Left cardiac atrium (tissue), 4 donors: Measurements from ENCODE around the gene GJC1. TPM values are rescaled to one million over a fixed set of nuclear protein-coding genes. Genes with fewer than 3 reads are reported as not detected.
"Not testable (repeated sequence)": the region's sequence is repeated elsewhere in the genome, so short reads cannot be mapped to it uniquely, and the experiment has no call there.

Experiments
- ATAC-seq, 2 donors: fragments of 200-7000 bp; cut with Tn5 transposase; one replicate each; pipeline ENCODE4 v1.9.1; 2020; ENCODE audit warnings: mild to moderate bottlenecking in 2 of 2, moderate library complexity in 2 of 2
- DNase-seq: peaks from one replicate; pipeline ENCODE4 v3.0.0-alpha.2; 2020
- intact Hi-C, 2 donors: fragments of 100-400 bp; cut with DNase I; formaldehyde crosslinking; loops; one replicate each; pipeline versions ENCODE4 v1.14.1 to v1.15.1; 2022 to 2023
- total RNA-seq, 2 donors: library from RNA; stranded (reverse); fragmentation: NEBNext Ultra II Directional; extraction: Animal tissue kit (Norgen Biotek cat#: 25700); gene quantifications; one replicate each; pipeline ENCODE4 v1.2.1, GENCODE V29; 2021
- donor health status: DM: no; HTN: yes; CAD: no.
- donor health status: DM: no; HTN: yes; CAD: no; lungs with severe emphysema.
- donor health status: DM: yes; HTN: yes; CAD: no.
- donor health status: Dilated cardiomyopathy.

Gene GJC1
- total RNA-seq, 2 donors from 2014 or later = 28.5 to 38.5 TPM

DNA sequence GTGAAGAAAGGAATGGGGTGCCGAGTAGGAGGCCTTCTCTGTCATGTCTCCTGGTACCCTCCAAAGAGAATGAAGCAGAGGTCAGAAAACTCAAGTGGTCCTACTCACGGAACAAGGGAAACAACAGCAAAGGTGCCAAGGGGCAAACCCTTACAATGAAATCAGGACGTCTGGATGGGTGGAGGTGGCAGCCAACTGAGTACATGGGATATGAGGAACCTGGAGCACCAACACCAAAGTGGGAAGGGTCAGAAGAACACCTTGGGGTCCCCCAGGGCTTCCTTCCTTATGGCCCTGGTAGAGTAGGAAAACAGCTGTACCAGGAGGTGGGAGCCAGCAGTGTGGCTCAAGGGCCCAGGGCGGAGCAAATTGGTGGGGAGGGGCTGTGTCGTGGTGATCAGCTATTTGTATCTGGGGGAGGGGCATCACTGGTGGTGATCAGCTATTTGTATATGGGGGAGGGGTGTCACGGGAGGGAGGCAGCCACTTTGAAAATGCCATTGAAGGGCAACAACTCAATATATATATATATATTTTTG is 18.2 kb upstream of the GJC1 start:
- intact Hi-C loops = no loop called here
- ATAC-seq (no peak), DNase-seq (no peak)

GRCh38 chr17:44847586-44847985 is 17.5 kb upstream of the GJC1 start, which contains the start of gene HIGD1B:
TSS of gene HIGD1B (plus strand) at chr17:44847883. CDS start at chr17:44848153, 270 bp downstream.
- ATAC-seq (peak in 1 of 2 donors; percentile 8), DNase-seq (no peak)

GRCh38 chr17:44846206-44846605 is 16.1 kb upstream of the GJC1 start:
- DNase-seq (no peak), ATAC-seq (no peak)
- intact Hi-C loops = no loop called here

More at GRCh38 chr17:44847586-44847985, 17.5 kb upstream of the GJC1 start, which contains the start of gene HIGD1B:
- intact Hi-C loops = no loop called here

- peak in 1 of 2 donors; percentile 50 for ATAC-seq
- intact Hi-C loops = no loop called here
- no peak for DNase-seq
These were observed 14.3 kb upstream of the GJC1 start for GRCh38 chr17:44844390-44844830.

GRCh38 chr17:44842748-44843147 is 12.7 kb upstream of the GJC1 start:
- intact Hi-C loops = no loop called here
- ATAC-seq (peak; percentile 75 to 76), DNase-seq (no peak)

DNA sequence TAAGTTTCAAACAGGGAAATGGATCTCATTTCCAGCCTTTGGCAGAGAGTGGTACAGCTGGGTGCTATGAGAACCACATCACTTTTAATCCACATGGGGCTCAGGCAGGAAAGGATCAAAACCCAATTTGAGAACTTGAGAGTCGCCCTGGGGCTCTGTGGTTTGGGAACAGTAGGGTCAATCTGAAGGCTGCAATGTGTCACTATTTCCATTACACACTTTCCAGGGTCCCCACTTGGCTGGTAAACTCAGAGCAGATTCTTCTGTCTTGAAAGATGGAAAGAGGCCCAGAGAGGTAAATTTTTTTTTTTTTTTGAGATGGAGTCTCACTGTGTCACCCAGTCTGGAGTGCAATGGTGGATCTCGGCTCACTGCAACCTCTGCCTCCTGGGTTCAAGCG is 10.8 kb upstream of the GJC1 start:
- intact Hi-C loops = no loop called here
- DNase-seq (no peak), ATAC-seq (no peak)

GRCh38 chr17:44840274-44840673 is 10.2 kb upstream of the GJC1 start:
- DNase-seq = no peak
- ATAC-seq = no peak
- intact Hi-C loops = no loop called here

DNA sequence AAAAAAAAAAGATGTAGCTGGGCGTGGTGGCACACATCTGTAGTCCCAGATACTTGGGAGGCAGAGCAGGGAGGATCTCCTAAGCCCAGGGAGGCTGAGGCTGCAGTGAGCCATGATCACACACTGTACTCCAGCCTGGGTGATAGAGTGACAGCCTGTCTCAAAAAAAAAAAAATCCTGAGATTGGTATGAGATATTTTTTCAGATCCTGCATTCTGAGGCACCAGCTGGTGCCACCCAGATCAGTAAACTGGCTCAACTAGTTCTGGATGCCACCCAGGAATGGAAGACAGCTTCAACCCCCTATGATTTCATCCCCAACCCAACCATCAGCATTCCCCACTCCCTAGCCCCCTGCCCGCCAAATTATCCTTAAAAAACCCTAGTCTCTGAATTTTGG is 7.1 kb upstream of the GJC1 start:
- DNase-seq (no peak), ATAC-seq (no peak)
- intact Hi-C loops = no loop called here

DNA sequence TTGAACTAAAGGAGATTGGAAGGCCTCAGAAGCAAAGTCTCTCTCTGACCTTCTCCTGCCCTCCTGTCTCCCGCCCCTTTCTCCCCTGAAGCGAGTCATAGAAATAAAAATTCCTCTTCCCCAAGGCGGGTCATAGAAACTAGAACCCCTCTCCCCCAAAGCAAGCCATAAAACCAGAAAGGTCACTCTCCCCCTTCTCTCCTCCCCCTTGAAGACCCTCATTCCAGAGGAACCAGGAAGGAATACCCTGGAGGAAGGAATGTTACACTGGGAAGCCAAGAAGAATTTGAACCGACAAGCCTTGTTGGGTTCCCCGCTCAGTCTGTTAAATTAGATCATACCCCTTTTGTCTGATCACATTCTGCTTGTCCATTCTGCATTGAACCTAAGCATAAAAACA is 2.7 kb upstream of the GJC1 start:
- DNase-seq (no peak), ATAC-seq (no peak)
- intact Hi-C loops = no loop called here

GRCh38 chr17:44831371-44831770 is 1.3 kb upstream of the GJC1 start:
- ATAC-seq (peak in 1 of 2 donors; percentile 41), DNase-seq (no peak)
- intact Hi-C loops = no loop called here

DNA sequence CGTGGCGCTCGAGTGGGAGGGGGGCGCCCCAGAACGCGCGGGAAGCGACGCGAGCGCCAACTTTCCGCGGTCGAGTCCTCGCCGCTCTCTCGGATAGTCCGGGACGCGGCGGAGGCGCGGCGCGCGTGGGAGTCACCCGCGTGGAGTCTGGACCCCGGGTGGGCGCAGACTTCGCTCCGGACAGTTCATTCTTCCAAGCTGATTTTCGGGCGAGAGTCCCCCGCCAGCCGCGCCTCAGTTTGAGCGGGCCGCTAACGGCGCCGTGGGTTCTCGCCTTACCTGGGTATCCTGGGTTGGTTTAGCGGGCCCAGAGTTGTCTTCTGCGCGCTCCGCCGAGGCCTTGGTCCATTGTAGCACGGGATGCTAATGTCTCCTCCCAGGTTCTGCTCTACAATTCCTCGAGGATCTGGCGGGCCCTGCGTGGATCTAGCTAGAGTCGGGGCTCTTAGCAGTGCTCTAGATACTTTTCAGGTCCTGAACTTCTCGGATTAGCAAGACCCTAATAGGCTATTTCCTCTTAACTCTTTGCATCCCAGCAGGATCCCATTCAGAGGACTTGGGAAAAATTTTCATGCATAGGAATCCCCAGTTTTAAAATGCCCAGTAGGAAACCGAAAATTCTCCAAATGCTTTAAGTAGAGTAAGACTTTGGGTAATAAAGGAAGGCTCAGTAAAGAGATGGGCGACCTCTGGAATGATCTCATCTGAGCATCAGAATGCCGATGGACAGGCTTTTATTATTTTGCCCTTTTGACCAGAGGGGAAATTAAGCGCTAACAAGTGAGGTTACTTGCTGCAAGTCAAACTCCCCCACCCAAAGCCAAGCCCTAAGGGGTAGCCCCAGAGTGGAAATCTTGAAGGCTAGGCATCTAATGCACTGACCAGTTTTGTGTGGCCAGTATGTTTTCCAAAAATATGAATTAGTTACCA is 537 bp upstream of the GJC1 start:
- intact Hi-C loops = no loop called here
- peak; percentile 41 to 52 for ATAC-seq
- DNase-seq = peak; percentile 34

DNA sequence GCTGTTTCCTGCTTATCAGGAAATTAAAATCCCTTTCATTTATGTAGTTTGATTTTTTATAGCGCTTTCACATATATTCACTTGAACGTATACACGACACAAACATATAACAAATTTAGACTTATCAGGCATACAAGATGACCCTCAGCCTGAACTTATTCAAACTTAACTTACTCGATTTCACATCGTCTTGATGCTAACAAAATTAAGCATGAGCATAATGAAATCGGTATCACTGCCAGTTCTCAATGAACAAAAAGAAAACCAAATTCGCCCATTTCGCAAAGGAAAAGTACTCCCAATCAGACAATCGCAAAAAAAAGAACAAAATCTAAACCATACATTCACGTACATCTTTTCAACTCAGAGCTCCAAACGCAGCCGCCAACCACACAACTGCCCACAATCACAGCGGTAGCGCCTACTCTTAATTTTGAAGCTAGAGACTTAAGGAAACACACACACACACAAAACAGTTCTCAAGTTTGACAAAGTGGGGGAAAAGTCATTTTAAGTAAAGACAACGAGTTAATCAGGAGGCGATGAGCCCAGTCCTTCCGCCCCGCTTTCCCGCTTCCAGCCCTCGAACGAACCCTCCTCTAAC is 1.1 kb downstream of the GJC1 start:
- DNase-seq = no peak
- peak in 1 of 2 donors; percentile 9 for ATAC-seq
- intact Hi-C loops = loop anchor here in 1 of 2 donors (5.0 kb wide), 1 partner anchor 47 kb away; no protein-coding TSS in a partner anchor

- DNase-seq (no peak), ATAC-seq (no peak)
- intact Hi-C loops = loop anchor here in 1 of 2 donors (5.0 kb wide), 1 partner anchor 46 kb away; no protein-coding TSS in a partner anchor
These were observed 2.2 kb downstream of the GJC1 start for GRCh38 chr17:44827863-44828262.

DNA sequence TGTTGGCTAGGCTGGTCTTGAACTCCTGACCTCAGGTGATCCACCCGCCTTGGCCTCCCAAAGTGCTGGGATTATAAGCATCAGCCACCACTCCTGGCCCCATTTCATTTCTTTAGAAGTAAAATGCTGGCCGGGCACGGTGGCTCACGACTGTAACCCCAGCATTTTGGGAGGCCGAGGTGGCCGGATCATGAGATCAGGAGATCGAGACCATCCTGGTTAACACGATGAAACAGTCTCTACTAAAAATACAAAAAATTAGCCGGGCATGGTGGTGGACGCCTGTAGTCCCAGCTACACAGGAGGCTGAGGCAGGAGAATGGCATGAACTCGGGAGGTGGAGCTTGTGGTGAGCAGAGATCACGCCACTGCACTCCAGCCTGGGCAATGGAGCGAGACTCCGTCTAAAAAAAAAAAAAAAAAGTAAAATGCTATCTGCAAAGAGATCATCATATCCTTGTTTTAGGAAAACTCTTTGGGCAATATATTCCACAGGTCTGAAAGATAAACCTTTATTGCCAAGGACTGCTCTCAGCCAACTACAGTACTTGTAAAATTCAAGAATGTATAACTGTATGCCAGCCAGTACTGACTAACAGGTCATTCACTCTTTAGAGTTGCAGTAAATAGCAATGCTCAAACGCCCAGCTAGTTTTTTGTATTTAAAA is 3.8 kb downstream of the GJC1 start:
- intact Hi-C loops = loop anchor here in 1 of 2 donors (5.0 kb wide), 1 partner anchor 44 kb away; no protein-coding TSS in a partner anchor
- no peak for ATAC-seq
- no peak for DNase-seq

DNA sequence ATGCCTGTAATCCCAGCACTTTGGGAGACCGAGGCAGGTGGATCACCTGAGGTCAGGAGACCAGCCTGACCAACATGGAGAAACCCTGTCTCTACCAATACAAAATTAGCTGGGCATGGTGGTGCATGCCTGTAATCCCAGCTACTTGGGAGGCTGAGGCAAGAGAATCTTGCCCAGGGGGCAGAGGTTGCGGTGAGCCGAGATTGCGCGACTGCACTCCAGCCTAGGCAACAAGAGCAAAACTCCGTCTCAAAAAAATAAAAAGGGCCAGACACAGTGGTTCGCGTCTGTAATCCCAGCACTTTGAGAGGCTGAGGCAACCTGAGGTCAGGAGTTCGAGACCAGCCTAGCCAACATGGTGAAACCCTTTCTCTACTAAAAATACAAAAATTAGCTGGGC is 4.9 kb downstream of the GJC1 start:
- not testable (repeated sequence) for ATAC-seq, DNase-seq
- intact Hi-C loops = loop anchor here in 1 of 2 donors (5.0 kb wide), 1 partner anchor 43 kb away; no protein-coding TSS in a partner anchor

- intact Hi-C loops = no loop called here
- ATAC-seq (peak in 1 of 2 donors; percentile 66), DNase-seq (no peak)
These were observed 9.4 kb downstream of the GJC1 start for GRCh38 chr17:44820631-44821212.

DNA sequence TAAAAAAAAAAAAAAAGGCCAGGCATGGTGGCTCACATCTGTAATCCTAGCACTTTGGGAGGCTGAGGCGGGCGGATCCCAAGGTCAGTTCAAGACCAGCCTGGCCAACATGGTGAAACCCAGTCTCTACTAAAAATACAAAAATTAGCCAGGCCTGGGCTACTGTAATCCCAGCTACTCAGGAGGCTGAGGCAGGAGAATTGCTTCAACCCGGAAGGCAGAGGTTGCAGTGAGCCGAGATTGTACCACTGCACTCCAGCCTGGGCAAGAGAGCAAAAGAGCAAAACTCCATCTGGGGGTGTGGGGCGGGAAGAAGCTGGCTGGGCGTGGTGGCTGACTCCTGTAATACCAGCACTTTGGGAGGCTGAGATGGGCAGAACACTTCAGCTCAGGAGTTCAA is 11.6 kb downstream of the GJC1 start:
- ATAC-seq, DNase-seq, intact Hi-C loops: not testable (repeated sequence)

DNA sequence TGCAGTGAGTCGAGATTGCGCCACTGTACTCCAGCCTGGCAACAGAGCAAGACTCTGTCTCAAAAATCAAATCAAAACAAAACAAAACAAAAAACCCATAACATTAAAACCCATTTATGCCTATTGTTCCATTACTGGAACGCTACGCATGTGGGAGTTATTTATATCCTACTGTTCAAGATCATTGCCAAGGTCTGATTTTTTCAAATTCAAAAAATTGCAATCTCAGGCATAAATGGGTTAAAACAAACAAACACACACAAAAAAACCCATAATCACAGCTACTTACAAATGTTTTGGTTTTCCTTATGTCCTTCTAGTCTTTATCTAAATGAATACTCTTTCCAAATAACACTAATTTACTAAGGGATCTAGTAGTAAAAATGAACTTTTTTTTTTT is 17.8 kb downstream of the GJC1 start:
- intact Hi-C loops = no loop called here
- ATAC-seq (no peak), DNase-seq (no peak)
